ENCODE data around the gene ORC6. TPM values are rescaled to one million over a fixed set of nuclear protein-coding genes. Genes with fewer than 3 reads are reported as not detected.

The ORC6 gene
- total RNA-seq, 1 experiment from 2014 or later = 88.0 TPM

- in situ Hi-C loops (cut with HindIII; ENCODE audit: low sequenced_read_pairs) = no loop called here
- no peak for DNase-seq (ENCODE audit: low spot score)
Measured at GRCh38 chr16:46729326-46729995, 40.0 kb downstream of the ORC6 start.

DNA sequence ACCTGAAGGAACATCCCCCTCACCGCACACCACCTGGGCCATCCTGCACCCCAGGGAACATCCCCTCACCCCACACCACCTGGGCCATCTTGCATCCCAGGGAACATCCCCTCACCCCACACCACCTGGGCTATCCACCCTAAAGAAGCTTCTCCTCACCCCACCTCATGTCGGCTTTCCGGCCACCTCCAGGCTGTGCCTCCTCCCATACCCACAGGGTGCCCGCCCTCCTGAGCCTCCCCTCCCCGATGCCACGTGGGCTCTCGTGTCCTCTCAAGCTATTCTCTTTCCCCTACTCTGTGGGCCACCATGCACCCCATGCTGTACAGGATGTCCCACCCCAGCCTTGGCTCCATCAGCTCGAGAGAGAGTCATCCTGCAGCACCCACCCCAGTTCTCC is 40.7 kb downstream of the ORC6 start:
- DNase-seq (ENCODE audit: low spot score) = no peak
- in situ Hi-C loops (cut with HindIII; ENCODE audit: low sequenced_read_pairs) = no loop called here

GRCh38 chr16:46730801-46731690 is 41.6 kb downstream of the ORC6 start:
- in situ Hi-C loops (cut with HindIII; ENCODE audit: low sequenced_read_pairs) = no loop called here
- no peak for DNase-seq (ENCODE audit: low spot score)

DNA sequence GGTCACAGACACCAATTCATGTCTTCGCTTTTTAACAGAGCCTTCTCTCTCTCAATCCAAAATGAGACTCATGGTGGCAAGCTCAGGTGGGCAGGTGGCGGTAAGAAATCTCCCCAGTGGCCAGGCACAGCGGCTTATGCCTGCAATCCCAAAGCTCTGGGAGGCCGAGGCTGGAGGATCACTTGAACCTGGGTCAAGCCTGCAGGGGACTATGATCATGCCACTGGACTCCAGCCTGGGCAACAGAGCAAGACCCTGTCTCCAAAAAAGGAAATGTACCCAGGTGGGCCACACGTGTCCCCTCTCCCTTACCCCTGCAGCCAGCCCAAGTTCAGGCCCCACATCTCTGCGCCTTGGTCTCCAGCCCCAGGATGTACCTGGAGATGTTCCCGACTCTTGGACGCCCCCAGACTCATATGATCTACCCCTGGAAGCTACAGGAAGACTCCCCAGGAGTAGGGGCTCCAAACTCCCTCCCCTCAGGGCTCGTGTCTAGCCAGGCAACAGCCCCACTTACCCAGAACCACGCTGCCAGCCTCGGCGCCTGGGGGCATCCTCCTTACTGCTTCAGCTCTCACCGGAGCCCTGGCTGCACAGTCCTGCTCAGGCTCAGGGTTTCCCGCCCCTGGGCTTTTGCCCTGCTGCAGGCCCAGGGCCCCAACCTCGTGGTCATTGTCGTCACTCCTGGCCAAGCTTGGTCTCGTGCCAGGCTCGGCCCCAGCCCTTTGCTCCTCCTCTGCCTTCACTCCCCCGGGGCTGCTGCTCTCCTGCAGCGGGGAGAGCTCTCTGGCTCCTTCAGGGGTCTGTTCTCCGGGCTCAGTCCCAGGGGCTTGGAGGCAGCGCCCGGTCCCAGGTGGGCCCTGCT is 42.5 kb downstream of the ORC6 start:
- in situ Hi-C loops (cut with HindIII; ENCODE audit: low sequenced_read_pairs) = no loop called here
- no peak for DNase-seq (ENCODE audit: low spot score)

GRCh38 chr16:46732561-46732960 is 43.1 kb downstream of the ORC6 start:
- DNase-seq (ENCODE audit: low spot score) = no peak
- in situ Hi-C loops (cut with HindIII; ENCODE audit: low sequenced_read_pairs) = no loop called here

DNA sequence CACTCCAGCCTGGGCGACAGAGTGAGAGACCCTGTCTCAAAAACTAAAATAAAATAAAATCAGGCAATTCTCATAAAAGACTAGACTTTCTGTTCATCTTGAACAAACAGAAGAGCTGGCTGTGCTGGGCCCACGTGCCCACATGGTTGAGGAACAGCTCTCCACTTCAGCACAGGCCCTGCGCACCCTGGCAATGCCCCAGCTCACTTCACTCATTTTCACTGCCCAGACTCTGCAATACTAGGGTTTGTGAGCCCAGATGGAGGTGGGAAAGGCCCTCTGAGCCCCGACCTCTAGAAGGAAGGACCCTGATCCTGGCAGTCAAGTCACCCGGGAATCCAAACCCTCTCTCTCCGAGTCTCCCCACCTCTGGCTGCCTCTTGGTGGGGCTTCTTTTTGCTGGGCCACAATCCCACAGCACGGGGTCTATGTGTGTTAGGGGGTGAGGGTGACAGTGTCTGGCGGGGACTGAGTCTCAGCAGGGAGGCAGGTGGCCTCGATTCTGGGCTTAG is 43.9 kb downstream of the ORC6 start:
- in situ Hi-C loops (cut with HindIII; ENCODE audit: low sequenced_read_pairs) = no loop called here
- DNase-seq (ENCODE audit: low spot score) = no peak

DNA sequence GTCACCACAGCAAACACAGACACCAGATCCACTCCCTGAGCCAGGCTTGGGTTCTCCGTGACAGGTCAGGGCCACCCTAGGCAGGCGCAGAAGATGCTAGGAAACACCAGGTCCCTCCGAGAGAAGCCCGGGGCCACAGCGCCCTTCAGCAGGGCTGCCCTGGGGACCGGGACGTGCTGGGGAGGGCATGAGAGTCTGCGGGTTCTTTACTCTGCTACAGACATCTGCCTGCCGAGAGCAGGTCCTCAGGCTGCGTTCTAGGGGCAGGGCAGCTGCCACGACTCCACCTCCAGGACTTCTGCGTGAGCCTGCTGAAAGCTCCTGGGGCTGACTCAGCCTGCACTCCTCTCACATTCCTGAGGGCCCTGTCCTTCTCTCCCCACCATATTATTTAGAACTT is 47.2 kb downstream of the ORC6 start:
- in situ Hi-C loops (cut with HindIII; ENCODE audit: low sequenced_read_pairs) = no loop called here
- DNase-seq (ENCODE audit: low spot score) = no peak

DNA sequence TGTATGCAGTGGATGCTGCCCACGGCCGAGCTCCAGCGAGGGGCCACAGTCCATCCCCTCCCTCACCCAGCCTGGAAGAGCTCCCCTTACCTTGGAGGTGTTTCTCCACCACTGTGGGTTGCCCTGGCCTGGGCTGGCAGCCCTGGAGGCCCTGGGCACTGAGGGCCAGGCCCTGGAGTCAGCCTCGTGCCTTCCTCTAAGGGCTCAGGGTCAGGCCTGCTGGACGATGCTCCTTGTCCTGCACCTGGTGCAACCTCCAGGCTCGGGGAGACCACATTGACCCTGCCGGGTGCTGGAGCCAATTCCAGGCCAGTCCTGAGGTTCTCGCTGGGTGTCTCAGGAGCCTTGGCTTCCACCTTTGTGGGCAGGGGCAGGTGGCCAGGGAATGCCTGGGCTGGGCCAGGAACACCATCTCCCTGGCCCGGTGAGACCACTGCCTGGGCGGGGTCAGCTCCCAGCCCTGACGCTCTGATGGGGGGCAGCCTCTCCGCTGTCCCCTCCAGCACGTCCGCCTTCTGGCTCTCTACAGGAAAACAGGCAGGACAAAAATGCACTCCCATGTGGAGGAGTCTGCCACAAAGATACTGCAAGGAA is 48.3 kb downstream of the ORC6 start:
- DNase-seq (ENCODE audit: low spot score) = no peak
- in situ Hi-C loops (cut with HindIII; ENCODE audit: low sequenced_read_pairs) = no loop called here

DNA sequence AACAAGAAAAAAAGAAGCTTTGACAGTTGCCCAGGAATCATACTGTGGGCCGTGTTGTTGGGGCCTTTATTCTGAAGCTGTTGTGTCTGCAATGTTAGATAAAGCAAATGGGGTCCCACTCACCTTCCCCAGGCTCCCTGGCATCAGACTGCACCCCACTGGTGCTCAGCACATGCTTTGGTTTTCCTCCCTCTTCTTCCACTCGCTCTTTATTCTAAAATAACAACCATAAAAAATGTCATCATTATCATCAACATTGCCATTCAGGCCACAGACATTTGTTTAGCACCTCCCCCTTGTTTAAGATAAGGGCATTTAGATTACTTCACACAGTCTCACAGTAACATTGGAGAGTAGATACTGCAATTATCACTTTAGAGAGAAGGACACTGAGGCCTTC is 50.5 kb downstream of the ORC6 start:
- DNase-seq (ENCODE audit: low spot score) = no peak
- in situ Hi-C loops (cut with HindIII; ENCODE audit: low sequenced_read_pairs) = no loop called here

DNA sequence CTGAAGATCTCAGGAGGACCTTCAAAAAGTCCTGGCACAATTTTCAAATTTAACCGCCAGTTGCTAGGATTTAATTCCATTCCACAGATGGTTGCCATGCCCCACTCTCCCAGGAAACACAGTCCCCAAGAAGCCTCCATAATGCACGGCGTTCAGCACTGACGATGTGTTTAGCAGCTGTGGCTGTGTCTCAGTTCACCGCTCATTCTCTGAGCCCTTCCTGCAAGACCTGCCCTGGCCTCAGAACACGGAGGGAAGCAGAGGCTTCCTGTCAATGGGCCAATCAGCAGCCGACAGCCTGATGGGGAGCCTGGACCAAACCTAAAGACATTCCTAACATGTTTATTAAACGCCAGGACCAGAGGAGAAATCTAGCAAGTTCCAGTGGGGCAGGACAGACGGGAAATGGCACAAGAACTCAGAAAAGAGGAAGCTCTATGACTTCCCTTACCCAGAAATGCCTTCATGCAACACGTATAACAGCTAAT is 53.8 kb downstream of the ORC6 start:
- in situ Hi-C loops (cut with HindIII; ENCODE audit: low sequenced_read_pairs) = no loop called here
- peak; percentile 54 for DNase-seq (ENCODE audit: low spot score)

GRCh38 chr16:46745617-46746016 is 56.2 kb downstream of the ORC6 start:
- no peak for DNase-seq (ENCODE audit: low spot score)
- in situ Hi-C loops (cut with HindIII; ENCODE audit: low sequenced_read_pairs) = no loop called here

DNA sequence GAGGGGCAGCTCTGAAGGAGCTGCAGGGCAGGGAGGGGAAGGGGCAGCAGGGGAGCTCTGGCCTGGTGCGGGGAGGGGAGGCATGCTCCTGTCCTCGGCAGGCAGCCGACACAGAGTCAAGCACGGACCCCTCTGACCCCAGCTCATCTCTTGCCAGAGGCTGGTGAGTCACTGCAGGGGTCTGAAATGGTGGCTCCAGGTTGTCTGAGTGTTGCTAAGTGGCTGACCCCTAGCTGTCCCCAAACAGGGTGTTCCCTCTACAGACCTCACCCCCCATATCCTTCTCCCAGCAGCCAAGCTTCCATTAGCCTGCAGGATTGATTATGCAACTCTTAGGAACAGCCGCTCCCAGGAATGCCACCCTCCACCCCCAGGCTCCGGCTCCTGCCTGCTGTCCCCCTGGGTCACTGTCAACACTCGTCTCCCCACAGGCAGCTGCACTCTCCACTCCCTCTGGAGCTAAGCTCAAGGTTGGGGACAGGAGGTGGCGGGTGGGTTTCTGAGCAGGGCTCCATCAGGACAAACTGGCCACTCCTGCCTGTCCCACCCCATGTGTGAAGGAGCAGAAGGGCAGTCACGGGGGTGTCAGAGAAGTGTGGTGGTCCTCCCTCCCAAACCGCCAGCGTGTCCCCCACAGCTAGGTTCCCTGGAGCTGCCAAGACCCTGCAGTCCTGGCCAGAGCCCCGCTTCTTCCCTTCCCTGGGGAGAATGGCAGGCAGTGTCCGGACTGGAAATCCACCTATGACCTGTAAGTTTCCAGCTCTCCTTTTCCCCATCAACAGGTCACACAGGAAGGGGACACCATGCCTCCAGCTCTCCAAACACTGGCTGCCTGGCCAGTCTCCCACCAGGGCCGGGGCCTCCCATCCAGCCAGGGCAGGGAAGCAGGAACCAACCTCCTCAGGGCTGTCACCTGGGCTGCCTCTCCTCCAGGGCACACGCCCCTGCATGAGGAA is 57.6 kb downstream of the ORC6 start:
- in situ Hi-C loops (cut with HindIII; ENCODE audit: low sequenced_read_pairs) = no loop called here
- DNase-seq (ENCODE audit: low spot score) = peak; percentile 56

Other genes starting within 250 kb of the ORC6 start
- 11.1 and 30.9 TPM in 2 replicates for gene SHCBP1, start 68.3 kb upstream of the ORC6 start, total RNA-seq (2014; rRNA removed; shearing (Covaris generic))
- gene VPS35, start 481 bp upstream of the ORC6 start, total RNA-seq (2014; rRNA removed; shearing (Covaris generic)) = 177 and 200 TPM in 2 replicates
- 4.7 and 9.1 TPM in 2 replicates for gene MYLK3, start 58.7 kb downstream of the ORC6 start, total RNA-seq (2014; rRNA removed; shearing (Covaris generic))
- gene C16orf87, start 141.5 kb downstream of the ORC6 start, total RNA-seq (2014; rRNA removed; shearing (Covaris generic)) = 19.6 and 20.6 TPM in 2 replicates
- 34.2 and 38.3 TPM in 2 replicates for gene GPT2, start 194.7 kb downstream of the ORC6 start, total RNA-seq (2014; rRNA removed; shearing (Covaris generic))